Left ventricle myocardium inferior (tissue), 1 donor: Measurements from ENCODE around the gene AKAP10. TPM values are rescaled to one million over a fixed set of nuclear protein-coding genes. Genes with fewer than 3 reads are reported as not detected.

ENCODE experiments used
- DNase-seq: peaks from one replicate; pipeline ENCODE4 v3.0.0-alpha.2; 2020
- H3K27ac ChIP-seq: fragments of 200-600 bp; replicated peaks from 2 replicates; pipeline ENCODE4 v1.8.0; 2021
- H3K27me3 ChIP-seq: fragments of 200-600 bp; 2 replicates; pipeline ENCODE4 v1.8.0; 2021; ENCODE audit warnings: low read depth
- H3K36me3 ChIP-seq: fragments of 200-600 bp; 2 replicates; pipeline ENCODE4 v1.8.0; 2021
- H3K4me1 ChIP-seq: fragments of 200-600 bp; 2 replicates; pipeline ENCODE4 v1.8.0; 2021
- H3K4me3 ChIP-seq: fragments of 200-600 bp; 2 replicates; pipeline ENCODE4 v1.8.0; 2021; ENCODE audit warnings: mild to moderate bottlenecking, moderate library complexity
- H3K9me3 ChIP-seq: fragments of 200-600 bp; replicated peaks from 2 replicates; pipeline ENCODE4 v1.8.0; 2021
- CTCF ChIP-seq: fragments of 200-600 bp; IDR thresholded peaks from 2 replicates; pipeline ENCODE4 v1.8.0; 2021; ENCODE audit warnings: antibody characterized with exemption, mild to moderate bottlenecking, borderline replicate concordance
- intact Hi-C: fragments of 100-400 bp; cut with micrococcal nuclease; formaldehyde crosslinking; loops from one replicate; pipeline ENCODE4 v1.11.0; 2022
- total RNA-seq: library from RNA; stranded (reverse); fragmentation: NEBNext Ultra II Directional; extraction: Animal tissue kit (Norgen Biotek cat#: 25700); gene quantifications from one replicate; pipeline ENCODE4 v1.2.1, GENCODE V29; 2021
- donor health status: DM: no; HTN: yes; CAD: no; lungs with severe emphysema.

The AKAP10 gene
- total RNA-seq, 1 donor from 2014 or later: 12.9 TPM

DNA sequence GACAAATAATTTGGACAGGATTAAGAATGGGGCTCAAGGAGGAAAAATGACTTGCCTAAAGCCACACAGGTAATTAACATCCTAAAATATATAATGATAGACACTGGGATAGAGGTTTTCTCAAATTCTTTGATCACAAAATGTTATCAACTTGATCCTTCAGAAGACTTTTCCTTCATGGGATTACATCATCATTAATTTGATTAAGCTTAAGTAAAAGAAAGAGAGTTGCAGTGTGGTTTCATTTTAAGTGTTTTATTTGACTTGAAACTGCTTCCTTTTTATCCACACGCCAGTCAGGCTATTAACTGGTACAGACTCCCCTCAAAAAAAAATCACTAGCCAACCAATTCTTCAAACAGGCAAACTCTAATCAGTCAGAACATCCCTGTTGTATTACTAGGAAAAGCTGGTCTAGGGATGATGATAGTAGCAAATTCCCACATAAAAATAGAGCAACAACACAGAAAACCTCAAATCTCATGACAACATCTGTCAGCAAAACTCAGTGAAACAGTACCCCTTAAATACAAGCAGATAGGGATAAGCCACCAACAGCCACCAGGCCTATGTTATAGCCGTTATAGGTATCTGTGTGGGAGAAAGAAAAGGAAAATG is 32.5 kb downstream of the AKAP10 start:
- DNase-seq: no peak
- peaks cover 26% of the 10 kb centered on the region for H3K36me3 ChIP-seq
- intact Hi-C loops: no loop called here
- H3K4me1 ChIP-seq: peaks cover 43% of the 10 kb centered on the region
- no peak overlapping the region for H3K27ac ChIP-seq
- H3K4me3 ChIP-seq: no peak overlapping the region
- no peak for TF ChIP-seq CTCF
- no peaks in the 10 kb centered on the region for H3K27me3 ChIP-seq
- no peaks in the 10 kb centered on the region for H3K9me3 ChIP-seq

GRCh38 chr17:19943599-19943998 is 34.0 kb downstream of the AKAP10 start:
- Histone ChIP-seq H3K27me3 (no peaks in the 10 kb centered on the region), H3K36me3 (peaks cover 40% of the 10 kb centered on the region), H3K9me3 (no peaks in the 10 kb centered on the region), H3K4me3 (no peak overlapping the region), H3K27ac (no peak overlapping the region), H3K4me1 (peaks cover 32% of the 10 kb centered on the region)
- no peak for TF ChIP-seq CTCF
- intact Hi-C loops: no loop called here
- DNase-seq: no peak

GRCh38 chr17:19943026-19943425 is 34.6 kb downstream of the AKAP10 start:
- intact Hi-C loops: no loop called here
- Histone ChIP-seq H3K36me3 (peaks cover 46% of the 10 kb centered on the region), H3K9me3 (no peaks in the 10 kb centered on the region), H3K4me1 (peaks cover 26% of the 10 kb centered on the region), H3K4me3 (no peak overlapping the region), H3K27ac (no peak overlapping the region), H3K27me3 (no peaks in the 10 kb centered on the region)
- no peak for TF ChIP-seq CTCF
- no peak for DNase-seq

DNA sequence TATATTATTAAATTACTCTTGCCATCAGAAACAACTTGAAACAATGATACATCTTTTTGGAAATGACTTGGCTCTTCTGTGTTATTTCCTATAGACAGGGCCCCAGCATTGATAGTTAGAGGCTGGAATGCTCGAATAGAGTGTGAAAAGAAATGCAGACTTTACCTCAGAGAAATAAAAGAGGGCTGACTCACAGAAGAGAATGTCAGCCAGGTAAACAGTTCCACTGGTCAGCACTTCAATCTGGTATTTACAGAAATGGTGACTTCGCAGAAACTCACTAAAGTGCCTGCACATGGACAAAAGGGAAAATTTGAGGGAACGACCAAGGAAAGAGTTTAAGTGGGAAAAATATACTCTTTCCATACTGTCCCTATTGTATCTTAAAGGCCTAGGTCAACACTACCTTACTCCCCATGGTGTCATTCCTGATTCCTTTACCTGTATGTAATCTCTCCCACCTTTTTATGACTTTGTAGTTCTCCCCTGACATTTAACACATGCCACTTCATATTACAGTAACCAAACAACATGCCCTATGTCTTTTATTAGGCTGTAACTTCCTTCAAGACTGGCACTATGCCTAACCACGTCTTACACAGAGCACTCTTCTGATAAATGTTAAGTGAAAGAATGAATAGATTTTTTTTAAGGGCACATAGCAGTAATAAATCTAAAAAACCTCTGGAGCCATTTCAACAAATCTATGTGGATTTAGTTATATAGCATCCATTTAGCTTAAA is 36.7 kb downstream of the AKAP10 start:
- no peak overlapping the region for H3K27ac ChIP-seq

GRCh38 chr17:19939993-19940721 is 37.5 kb downstream of the AKAP10 start:
- Histone ChIP-seq H3K36me3 (peaks cover 56% of the 10 kb centered on the region), H3K4me1 (peaks cover 22% of the 10 kb centered on the region), H3K27me3 (no peaks in the 10 kb centered on the region), H3K9me3 (no peaks in the 10 kb centered on the region), H3K4me3 (no peak overlapping the region), H3K27ac (no peak overlapping the region)
- no peak for TF ChIP-seq CTCF
- intact Hi-C loops: no loop called here
- no peak for DNase-seq

More for the DNA sequence above, 36.7 kb downstream of the AKAP10 start:
- DNase-seq: no peak
- no peak for TF ChIP-seq CTCF
- H3K27me3 ChIP-seq: no peaks in the 10 kb centered on the region
- H3K4me3 ChIP-seq: no peak overlapping the region
- H3K4me1 ChIP-seq: peaks cover 22% of the 10 kb centered on the region
- no peaks in the 10 kb centered on the region for H3K9me3 ChIP-seq
- peaks cover 49% of the 10 kb centered on the region for H3K36me3 ChIP-seq
- intact Hi-C loops: no loop called here
